Measurements from ENCODE around the gene CFAP251. TPM values are rescaled to one million over a fixed set of nuclear protein-coding genes. Genes with fewer than 3 reads are reported as not detected.

Gene CFAP251
- total and polyA plus RNA-seq, 2 of the 13 experiments (the other 11 are each of a cell fraction or from before 2014, with no cell fraction given) = 0.30 to 0.42 TPM

GRCh38 chr12:122023339-122024131, 105.1 kb downstream of the CFAP251 start:
- peaks cover 0 to 1% of the 10 kb centered on the region in 2 experiments; a peak in 1 of 5 replicates for H3K36me3 ChIP-seq (replicated peaks in 1 of 2; ENCODE audit: control insufficient read depth in 1 of 2, insufficient read depth in 2 of 2, low read length in 2 of 2)
- WGBS (ENCODE audit: low lambda C conversion rate) = 2% methylated on average over 23 of the region's 43 CpGs
- ATAC-seq (peak; percentile 80), FAIRE-seq (no peak), DNase-seq (ENCODE audit: low spot score) (peak; percentile 80)
- no peak overlapping the region for H2AFZ ChIP-seq (ENCODE audit: low read length)
- CTCF ChIA-PET (ENCODE audit: low intra/inter-chr PET ratio, low total read pairs) = no interaction called here
- H3K27ac ChIP-seq (ENCODE audit: extremely low read length, insufficient read depth, low read length) = peak overlapping the region; percentile 79
- intact Hi-C loops (cut with micrococcal nuclease; ENCODE audit: unreplicated experiment) = loop anchor here (10.0 kb wide), 1 partner anchor 109 kb away; the partner anchor contains the start of gene CFAP251
- H3K4me1 ChIP-seq (ENCODE audit: insufficient read depth, low read length) = peaks cover 30% of the 10 kb centered on the region
- peak overlapping the region; percentile 73 for H3K9ac ChIP-seq (ENCODE audit: insufficient read depth, low read depth, low read length)
- peaks cover 0 to 19% of the 10 kb centered on the region in 2 experiments; a peak in 1 of 5 replicates for H3K27me3 ChIP-seq (ENCODE audit: control insufficient read depth in 1 of 2, insufficient read depth in 2 of 2, low read length in 2 of 2)
- in situ Hi-C loops (cut with HindIII; ENCODE audit: extremely low pct_ligation_motif_present, low pct_unique_long_range_greater_than_20kb) = no loop called here
- peak overlapping the region; percentile 90 for H3K4me2 ChIP-seq (ENCODE audit: low read depth, low read length)
- H3K79me2 ChIP-seq (ENCODE audit: insufficient read depth, low read length) = peaks cover 16% of the 10 kb centered on the region
- POLR2A ChIA-PET = interaction anchor here (1.0 to 2.0 kb wide), 9 partner anchors 10 to 227 kb away, joined by 3 to 9 read pairs (median 4); partner anchors contain the start of genes DIABLO and PSMD9
- H3K4me3 ChIP-seq (replicated peaks in 1 of 3; ENCODE audit: insufficient read depth in 1 of 3, low read depth in 2 of 3, low read length in 3 of 3) = peak overlapping the region; percentile 71 to 81 (median 73)
- no peaks in the 10 kb centered on the region for H4K20me1 ChIP-seq (ENCODE audit: insufficient read depth, low read length)
- no peaks in the 10 kb centered on the region for H3K9me3 ChIP-seq (ENCODE audit: low read length)
- TSS peak; percentile 57 for BruUV-seq (replicated peaks)
- TF ChIP-seq ZBTB1 (CRISPR knock-in tag; IDR thresholded peaks at IDR 0.05; ENCODE audit: borderline replicate concordance) (no peak), RFX3 (CRISPR knock-in tag; IDR thresholded peaks at IDR 0.05) (no peak), WIZ (CRISPR knock-in tag; IDR thresholded peaks at IDR 0.05) (0 out of 2 replicates have a peak, but pooled peaks have one; percentile 50), ZNF451 (CRISPR knock-in tag; IDR thresholded peaks at IDR 0.05) (no peak), SATB2 (CRISPR knock-in tag; IDR thresholded peaks at IDR 0.05) (0 out of 2 replicates have a peak, but pooled peaks have one; percentile 69), ZNF878 (CRISPR knock-in tag; IDR thresholded peaks at IDR 0.05) (peak; percentile 74; the same call in 1 of the 2 replicates), SP1 (IDR thresholded peaks at IDR 0.05) (no peak), SP1 (CRISPR knock-in tag; IDR thresholded peaks at IDR 0.05) (no peak), TCF7 (IDR thresholded peaks at IDR 0.05; ENCODE audit: low read depth) (peak; percentile 22; the same call in 1 of the 2 replicates), MED8 (CRISPR knock-in tag; IDR thresholded peaks at IDR 0.05; ENCODE audit: insufficient replicate concordance) (no peak), NFRKB (IDR thresholded peaks at IDR 0.05) (no peak), DMAP1 (CRISPR knock-in tag; IDR thresholded peaks at IDR 0.05) (peak; percentile 56), GABPA (IDR thresholded peaks at IDR 0.05; ENCODE audit: low read depth, low read length) (no peak), GABPA (CRISPR knock-in tag; IDR thresholded peaks at IDR 0.05; ENCODE audit: low read depth) (0 out of 2 replicates have a peak, but pooled peaks have one; percentile 16), MAF1 (CRISPR knock-in tag; IDR thresholded peaks at IDR 0.05; ENCODE audit: borderline replicate concordance) (peak; percentile 32; the same call in 1 of the 2 replicates), RARG (CRISPR knock-in tag; IDR thresholded peaks at IDR 0.05; ENCODE audit: low read depth) (no peak), ZNF564 (CRISPR knock-in tag; IDR thresholded peaks at IDR 0.05) (peak; percentile 59; the same call in 1 of the 2 replicates), ZNF746 (CRISPR knock-in tag; IDR thresholded peaks at IDR 0.05) (peak; percentile 35; the same call in 1 of the 2 replicates), TP53 (CRISPR knock-in tag; conservative IDR thresholded peaks at IDR 0.05) (0 out of 2 replicates have a peak, but pooled peaks have one; percentile 49), ZFP90 (CRISPR knock-in tag; IDR thresholded peaks at IDR 0.05; ENCODE audit: borderline replicate concordance) (0 out of 2 replicates have a peak, but pooled peaks have one; percentile 25)
- TF ChIP-seq, protein P1, sequence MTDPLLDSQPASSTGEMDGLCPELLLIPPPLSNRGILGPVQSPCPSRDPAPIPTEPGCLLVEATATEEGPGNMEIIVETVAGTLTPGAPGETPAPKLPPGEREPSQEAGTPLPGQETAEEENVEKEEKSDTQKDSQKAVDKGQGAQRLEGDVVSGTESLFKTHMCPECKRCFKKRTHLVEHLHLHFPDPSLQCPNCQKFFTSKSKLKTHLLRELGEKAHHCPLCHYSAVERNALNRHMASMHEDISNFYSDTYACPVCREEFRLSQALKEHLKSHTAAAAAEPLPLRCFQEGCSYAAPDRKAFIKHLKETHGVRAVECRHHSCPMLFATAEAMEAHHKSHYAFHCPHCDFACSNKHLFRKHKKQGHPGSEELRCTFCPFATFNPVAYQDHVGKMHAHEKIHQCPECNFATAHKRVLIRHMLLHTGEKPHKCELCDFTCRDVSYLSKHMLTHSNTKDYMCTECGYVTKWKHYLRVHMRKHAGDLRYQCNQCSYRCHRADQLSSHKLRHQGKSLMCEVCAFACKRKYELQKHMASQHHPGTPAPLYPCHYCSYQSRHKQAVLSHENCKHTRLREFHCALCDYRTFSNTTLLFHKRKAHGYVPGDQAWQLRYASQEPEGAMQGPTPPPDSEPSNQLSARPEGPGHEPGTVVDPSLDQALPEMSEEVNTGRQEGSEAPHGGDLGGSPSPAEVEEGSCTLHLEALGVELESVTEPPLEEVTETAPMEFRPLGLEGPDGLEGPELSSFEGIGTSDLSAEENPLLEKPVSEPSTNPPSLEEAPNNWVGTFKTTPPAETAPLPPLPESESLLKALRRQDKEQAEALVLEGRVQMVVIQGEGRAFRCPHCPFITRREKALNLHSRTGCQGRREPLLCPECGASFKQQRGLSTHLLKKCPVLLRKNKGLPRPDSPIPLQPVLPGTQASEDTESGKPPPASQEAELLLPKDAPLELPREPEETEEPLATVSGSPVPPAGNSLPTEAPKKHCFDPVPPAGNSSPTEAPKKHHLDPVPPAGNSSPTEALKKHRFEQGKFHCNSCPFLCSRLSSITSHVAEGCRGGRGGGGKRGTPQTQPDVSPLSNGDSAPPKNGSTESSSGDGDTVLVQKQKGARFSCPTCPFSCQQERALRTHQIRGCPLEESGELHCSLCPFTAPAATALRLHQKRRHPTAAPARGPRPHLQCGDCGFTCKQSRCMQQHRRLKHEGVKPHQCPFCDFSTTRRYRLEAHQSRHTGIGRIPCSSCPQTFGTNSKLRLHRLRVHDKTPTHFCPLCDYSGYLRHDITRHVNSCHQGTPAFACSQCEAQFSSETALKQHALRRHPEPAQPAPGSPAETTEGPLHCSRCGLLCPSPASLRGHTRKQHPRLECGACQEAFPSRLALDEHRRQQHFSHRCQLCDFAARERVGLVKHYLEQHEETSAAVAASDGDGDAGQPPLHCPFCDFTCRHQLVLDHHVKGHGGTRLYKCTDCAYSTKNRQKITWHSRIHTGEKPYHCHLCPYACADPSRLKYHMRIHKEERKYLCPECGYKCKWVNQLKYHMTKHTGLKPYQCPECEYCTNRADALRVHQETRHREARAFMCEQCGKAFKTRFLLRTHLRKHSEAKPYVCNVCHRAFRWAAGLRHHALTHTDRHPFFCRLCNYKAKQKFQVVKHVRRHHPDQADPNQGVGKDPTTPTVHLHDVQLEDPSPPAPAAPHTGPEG (CRISPR knock-in tag; IDR thresholded peaks at IDR 0.05) = 0 out of 2 replicates have a peak, but pooled peaks have one; percentile 19
